GM19455 (cell line): ENCODE data around the gene POMZP3.
"Not testable (repeated sequence)": the region's sequence is repeated elsewhere in the genome, so short reads cannot be mapped to it uniquely, and the experiment has no call there.

Source experiments
- ATAC-seq: cut with Tn5 transposase; IDR thresholded peaks from one replicate; pipeline ENCODE4 v1.9.1; 2021; ENCODE audit not compliant: unreplicated experiment

Gene POMZP3

DNA sequence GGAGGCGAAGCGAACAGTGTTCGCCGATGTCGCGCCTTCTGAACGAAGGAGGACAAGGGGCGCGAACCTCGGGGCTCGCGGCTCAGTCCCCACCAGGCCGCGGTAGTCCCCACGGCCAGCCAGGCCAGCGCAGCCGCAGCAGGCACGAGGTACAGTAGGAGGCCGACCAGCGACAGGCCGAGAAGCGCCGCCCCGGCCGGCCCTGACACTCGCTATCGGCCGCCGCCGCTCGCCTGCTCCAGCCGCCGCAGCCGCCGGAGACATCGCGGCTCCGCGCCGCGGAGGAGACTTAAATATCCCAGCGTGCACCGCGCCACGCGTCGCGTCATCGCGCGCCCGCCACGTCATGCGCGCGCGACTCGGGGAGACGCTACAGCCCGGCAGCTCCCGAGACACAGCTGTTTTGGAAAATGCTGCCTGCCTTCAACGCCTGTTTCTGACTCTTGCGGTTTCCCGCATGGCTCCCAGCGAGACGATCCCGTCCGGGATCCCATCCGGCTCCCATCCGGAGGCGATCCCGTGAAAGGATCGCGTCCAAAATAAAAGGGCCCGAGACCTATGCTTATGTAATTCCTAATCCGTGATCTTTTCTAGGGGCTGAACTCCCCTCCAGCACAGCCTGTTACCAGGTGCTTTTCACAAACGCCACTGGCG lies at the start of gene POMZP3:
TSS of gene POMZP3 (minus strand) at position 291 of the 654 bp plus-strand sequence. CDS start 1,215 bp downstream, outside the sequence.
- ATAC-seq: peak; percentile 87

GRCh38 chr7:76675783-76676182 lies 48.7 kb upstream of the POMZP3 start:
- ATAC-seq: not testable (repeated sequence)

DNA sequence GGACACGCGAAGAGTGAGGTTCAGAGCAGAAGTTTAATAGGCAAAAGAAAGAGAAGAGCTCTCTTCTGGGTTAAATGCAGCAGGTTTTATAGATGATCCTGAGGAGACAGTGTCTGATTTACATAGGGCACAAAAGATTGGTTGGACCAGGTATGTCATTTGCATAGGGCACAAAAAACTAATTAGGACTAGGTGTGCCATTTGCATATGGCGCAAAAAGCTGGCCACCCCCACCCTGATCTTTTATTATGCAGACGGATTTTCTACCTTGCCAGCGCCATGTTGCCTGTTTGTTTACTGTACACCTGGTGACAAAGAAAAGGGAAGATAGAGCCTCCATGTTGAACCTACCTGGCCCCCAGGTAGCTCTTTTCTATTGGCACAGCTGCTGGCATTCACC lies 46.3 kb upstream of the POMZP3 start:
- ATAC-seq: not testable (repeated sequence)

DNA sequence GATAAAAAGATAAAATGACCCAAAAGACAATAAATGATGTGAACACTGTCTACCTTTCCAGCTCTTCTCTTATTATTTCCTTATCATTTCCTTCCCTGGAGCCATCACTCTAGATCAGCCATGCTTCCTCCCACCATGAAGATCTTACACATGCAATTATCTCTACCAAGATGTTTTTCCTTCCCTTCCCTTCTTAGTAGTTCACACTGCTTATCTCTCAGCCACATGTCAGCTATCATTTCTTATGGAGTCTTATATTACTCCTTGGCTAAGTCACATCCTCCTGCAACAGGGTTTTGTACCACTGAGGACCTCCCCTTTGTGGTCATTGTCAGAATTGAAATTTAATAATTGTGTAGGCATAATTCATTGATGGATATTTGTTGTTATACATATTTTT lies 32.1 kb upstream of the POMZP3 start:
- ATAC-seq: not testable (repeated sequence)

DNA sequence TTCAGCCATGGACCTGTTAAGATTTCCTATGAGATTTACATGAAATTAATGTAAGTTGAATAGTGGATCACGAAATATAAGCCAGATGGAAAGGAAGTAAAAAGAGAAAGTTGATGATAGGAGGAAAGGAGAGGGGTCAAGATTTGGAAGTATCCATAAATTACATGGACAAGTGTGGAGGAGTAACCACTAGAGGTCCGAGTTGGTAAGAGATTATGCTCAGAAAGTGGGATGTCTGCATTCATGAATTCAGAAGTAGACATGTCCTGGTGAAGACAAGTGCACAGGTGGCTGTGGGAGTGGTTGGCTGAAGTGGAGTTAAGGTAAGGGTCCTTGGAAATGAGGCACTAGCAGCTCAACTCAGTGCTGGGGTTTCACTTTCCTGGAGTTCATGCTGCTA lies 29.3 kb upstream of the POMZP3 start:
- not testable (repeated sequence) for ATAC-seq

DNA sequence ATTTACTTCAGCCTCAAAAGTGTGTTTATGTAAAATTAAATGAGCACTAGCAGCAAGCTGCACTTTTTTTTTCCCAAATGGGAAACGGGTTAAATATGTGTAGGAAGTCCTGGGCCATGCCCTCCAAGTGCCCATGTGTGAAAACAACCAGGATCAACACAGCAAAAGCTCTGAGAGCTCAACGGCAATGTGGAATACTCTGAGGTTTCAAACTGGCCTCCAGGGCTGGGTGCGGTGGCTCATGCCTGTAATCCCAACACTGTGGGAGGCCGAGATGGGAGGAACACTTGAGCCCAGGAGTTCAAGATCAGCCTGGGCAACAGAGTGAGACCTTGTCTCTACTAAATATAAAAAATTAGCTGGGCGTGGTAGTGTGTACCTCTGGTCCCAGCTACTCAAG lies 15.5 kb upstream of the POMZP3 start:
- ATAC-seq: not testable (repeated sequence)

DNA sequence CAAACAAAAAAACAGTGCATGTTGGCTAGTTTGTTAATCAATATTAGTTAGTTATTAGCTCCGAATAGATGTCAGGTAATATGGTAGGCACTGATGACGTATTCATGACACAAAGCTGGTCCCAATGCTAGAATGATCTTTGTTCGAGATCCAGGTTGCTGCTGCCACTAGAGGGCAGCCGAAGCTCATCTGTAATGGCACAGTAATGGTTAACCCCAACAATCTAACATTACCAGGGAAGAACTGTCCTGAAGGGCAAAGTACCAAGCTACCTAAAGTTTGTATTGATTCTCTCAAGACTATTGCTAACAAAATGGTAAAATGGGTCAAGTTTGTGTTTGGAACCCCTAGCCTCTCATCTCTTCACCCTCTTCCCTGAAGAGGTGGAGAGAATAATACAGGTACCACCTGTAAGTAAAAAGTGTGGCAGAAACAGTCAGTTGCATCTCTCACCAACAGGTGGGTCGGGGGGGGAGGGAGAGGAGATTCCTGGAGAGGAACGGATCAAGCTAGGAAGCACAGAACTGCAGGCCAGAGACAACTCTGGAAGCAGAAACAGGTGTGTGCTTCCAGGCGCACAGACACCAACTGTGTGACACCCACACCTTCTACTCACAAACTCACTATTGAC lies 10.1 kb upstream of the POMZP3 start:
- ATAC-seq: peak; percentile 90

DNA sequence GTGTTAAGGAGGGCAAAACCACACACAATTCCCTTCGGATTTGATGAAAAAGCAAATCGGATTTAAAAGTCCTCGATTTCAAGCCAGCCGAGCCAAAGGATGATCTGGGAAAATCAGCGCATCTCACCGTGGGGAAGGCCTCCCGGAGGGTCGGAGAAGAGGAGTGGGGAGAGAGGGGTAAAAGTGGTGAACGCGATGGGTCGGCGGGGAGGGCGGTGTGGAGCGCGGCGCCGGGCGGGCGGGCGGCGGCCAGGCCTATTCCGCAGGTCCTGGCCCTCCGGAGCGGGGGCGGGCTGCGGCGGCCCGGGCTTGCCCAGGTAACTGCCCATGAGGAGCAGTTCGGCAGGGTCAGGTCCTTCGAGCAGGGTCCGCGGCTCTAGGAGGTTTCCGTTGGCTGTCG lies 498 bp downstream of the POMZP3 start:
- peak; percentile 61 for ATAC-seq

GRCh38 chr7:76619439-76620190 lies 7.5 kb downstream of the POMZP3 start:
- ATAC-seq: not testable (repeated sequence)

GRCh38 chr7:76613783-76614182 lies 13.3 kb downstream of the POMZP3 start:
- ATAC-seq: peak; percentile 47

DNA sequence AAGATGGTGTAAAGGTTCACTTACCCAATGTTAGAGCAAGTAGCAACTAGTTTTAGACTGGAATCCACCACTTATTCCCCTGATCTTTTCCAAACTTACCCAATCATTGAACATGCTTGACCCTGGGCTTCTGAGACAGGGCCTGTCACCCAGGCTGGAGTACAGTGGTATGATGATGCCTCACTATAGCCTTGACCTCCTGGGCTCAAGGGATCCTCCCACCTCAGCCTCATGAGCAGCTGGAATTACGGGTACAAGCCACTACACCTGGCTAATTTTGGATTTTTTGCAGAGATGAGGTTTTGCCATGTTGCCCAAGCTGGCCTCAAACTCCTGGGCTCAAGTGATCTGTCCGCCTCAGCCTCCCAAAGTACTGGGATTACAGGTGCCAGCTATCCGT lies 14.8 kb downstream of the POMZP3 start:
- not testable (repeated sequence) for ATAC-seq

- ATAC-seq: not testable (repeated sequence)
Measured at GRCh38 chr7:76609864-76610263, 17.2 kb downstream of the POMZP3 start.

DNA sequence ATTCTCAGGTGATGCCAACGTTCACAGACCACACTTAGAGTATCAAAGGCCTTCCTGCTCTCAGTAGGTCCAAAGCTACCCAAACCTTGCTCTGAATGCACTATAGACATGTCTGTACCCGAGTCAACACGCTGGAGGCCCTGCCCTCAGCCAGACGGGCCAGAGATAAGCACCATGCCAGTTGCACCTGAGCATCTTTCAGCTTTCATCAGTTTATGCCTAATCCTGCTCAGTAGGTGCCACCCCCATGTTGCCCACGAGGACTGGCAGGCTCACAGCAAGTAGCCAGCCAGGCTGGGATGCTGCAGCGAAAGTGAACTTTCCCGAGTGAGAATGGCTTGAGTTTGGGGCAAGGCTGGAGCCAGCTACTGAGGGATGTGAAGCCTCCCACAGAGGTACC lies 18.6 kb downstream of the POMZP3 start:
- not testable (repeated sequence) for ATAC-seq

DNA sequence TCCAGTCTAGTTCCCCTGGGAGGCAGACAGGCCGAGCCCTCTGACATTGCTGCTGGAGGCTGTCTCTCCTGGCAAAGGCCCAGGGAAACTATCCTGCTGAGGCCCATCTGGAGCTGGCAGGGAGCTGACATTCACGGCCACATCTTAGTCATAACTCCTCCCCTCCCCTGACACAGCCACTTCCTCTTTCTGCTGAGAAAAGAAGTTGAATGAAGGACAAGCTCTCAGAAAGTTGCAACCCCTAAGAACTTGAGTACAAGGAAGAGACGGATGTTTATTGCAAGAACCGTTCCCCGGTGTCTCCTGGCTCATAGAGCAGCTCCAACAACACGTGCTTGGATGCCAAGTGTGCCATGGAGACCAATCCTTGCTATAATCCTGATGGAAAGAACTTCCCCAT lies 21.1 kb downstream of the POMZP3 start:
- peak; percentile 94 for ATAC-seq

GRCh38 chr7:76600650-76601049 lies 26.4 kb downstream of the POMZP3 start:
- ATAC-seq: not testable (repeated sequence)

GRCh38 chr7:76600116-76600482 lies 27.0 kb downstream of the POMZP3 start:
- ATAC-seq: not testable (repeated sequence)

- ATAC-seq: not testable (repeated sequence)
Measured at GRCh38 chr7:76598590-76599264, 28.4 kb downstream of the POMZP3 start.

DNA sequence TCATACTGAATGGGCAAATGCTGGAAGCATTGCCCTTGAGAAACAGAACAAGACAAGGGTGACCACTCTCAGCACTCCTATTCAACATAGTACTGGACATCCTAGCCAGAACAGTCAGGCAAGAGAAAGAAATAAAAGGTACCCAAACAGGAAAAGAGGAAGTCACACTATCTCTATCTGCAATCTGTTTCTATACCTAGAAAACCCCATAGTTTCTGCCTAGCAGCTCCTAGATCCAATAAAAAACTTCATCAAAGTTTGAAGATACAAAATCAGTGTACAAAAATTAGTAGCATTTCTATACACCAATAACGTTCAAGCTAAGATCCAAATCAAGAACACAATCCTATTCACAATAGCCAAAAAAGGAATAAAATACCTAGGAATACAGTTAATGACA lies 29.8 kb downstream of the POMZP3 start:
- ATAC-seq: not testable (repeated sequence)

DNA sequence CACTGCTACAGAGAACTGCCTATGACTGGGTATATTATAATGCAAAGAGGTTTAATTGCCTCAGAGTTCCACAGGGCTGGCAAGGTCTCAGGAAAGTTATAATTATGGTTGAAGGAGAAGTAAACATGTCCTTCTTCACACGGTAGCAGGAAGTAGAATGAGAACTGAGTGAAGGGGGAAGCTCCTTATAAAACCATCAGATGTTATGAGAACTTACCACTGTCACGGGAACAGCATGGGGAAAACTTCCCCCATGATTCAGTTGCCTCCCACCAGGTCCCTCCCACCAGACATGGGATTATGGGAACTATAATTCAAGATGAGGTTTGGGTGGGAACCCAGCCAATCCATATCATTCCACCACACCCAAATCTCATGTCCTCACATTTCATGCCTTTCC lies 34.4 kb downstream of the POMZP3 start:
- ATAC-seq: not testable (repeated sequence)

DNA sequence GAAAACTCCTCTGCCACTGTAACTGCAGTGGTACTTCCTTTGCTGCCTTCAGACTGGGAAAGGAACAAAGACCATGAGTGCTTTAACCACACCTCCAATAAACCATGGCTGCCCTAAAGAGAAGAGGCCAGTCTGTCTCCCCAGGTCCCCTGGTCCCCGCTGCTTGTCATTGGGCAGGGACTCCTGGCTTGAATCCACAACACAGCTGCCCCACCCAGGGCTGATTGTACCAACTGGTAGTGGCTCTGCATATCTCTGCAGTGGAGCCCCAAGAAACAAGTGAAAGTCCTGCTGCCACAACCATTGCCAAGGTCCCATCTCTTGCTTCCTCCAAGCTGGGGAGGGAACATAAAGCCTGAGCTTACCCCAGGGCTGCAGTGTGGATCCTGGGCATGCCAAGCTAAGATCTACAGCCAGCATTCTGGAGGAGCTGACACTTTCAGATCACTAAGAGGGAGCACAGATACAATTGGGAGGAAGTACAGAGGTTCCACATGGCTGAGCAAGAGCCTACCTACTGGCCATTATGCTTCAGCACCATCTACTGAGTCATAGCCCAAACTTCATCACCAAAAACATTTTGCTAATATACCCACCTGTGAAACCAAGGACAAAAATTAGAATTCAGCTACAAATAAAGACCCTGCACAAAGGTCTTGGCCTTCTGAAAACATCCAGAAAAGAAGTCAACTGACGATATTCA lies 35.3 kb downstream of the POMZP3 start:
- ATAC-seq: peak; percentile 82

GRCh38 chr7:76591033-76591432 lies 36.0 kb downstream of the POMZP3 start:
- not testable (repeated sequence) for ATAC-seq
